HG02973 (cell line): Measurements from ENCODE around the gene SELENOO.

Experiments used
- ATAC-seq: cut with Tn5 transposase; IDR thresholded peaks from one replicate; pipeline ENCODE4 v1.9.1; 2021; ENCODE audit warnings: moderate library complexity; ENCODE audit not compliant: unreplicated experiment

SELENOO gene

DNA sequence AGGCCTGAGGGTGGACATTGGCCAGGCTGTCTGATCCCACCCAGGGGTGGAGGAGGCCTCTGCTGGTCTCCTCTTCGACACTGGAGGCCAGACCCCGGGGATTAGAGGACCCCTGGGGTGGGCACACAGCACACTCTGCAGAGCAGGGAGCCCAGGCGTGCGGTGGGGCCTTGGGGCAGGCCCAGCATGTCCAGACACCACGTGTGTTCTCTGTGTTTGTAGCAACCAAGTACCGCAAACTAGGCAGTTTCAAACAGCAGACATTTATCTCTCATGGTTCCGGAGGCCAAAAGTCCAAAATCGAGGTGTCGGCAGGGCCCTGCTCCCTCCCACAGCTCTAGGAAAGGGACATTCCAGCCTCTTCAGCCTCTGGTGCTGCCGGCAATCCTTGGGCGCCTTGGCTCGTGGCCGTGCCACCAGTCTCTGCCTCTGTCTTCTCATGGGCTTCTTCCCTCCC, 28.8 kb upstream of the SELENOO start:
- ATAC-seq = no peak

DNA sequence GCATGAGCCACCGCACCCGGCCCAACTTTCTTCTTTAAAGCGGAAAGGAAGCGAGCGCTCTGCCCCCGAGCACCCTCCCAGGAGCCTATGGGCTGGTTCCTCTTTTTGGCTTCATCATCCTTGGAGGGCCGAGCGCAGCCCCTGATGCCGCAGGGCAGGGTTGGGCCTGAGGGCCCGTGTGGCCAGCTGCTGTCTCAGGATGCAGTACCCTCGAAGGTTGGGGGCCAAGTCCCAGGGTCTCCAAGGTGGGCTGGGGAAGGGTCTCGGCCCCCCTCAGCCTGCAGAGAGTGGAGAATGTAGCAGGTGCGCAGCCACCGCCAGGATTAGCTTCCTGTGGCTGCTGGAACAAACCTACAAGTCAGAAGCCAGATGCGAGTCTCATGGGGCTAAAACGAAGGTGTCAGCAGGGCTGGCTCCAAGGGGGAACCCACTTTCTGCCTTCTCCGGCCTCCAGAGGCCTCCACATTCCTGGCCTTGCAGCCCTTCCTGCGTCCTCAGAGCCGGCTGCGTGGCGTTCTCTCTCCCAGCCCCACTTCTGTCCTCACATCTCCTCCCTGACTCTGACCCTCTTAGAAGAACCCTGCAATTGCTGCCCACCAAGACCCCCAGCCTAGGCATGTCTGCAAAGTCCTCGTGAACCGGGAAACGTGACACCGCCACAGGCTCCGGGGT, 27.4 kb upstream of the SELENOO start:
- no peak for ATAC-seq

DNA sequence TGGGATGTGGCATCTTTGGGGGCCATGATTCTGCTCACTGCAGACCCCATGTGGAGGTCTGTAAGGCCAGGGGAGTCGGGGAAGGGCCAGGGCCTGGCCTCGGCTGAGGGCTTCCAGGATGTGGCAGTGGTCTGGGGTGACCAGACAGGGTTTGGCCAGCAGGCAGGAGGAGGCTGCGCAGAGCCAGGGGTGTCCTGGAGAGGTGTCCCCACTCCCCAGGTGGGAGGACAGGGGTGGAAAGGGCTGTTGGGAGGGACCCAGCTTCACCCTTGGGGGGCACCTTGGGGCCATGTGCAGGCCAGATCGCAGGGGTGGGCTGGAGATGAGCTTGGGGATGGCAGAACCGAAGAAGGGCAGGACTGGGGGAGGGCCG, 26.8 kb upstream of the SELENOO start:
- ATAC-seq = no peak

DNA sequence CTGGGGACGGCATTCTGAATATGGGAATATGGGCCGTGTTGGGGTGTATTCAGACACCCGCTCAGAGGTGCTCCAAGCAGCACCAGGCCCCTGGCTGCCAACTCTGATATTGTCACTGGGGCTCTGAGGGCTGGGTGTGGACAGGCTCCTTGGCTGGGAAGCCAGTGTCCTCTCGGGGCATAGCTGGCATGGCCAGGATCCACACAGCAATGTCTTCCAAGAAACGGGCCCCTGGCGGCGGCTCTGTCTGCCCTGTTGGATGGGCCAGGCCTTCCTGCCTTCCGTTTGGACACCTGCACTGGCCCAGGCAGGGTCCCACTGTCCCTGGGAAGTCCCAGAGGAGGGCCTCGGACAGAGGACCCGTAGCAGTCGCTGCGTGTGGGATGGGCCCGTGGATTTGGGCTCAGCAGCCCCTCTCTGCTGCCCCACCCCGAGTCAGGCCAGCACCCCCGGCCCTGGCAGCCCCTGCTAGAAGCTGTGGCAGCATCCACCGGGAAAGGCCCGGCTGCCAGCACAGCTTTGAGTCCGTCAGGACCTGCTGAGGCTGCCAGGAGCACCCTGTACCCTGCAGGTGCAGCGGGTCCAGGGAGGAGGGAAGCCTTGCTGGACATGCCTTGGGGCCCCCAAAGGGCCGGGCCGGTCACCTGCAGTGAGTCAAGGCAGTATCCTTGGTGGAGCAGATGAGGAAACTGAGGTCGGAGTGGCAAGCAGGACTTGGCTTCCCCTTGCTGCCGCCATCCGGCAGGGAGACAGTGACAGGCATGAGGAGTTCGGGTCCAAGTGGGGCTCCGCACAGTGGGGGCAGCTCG, 26.2 kb upstream of the SELENOO start:
- ATAC-seq = no peak

DNA sequence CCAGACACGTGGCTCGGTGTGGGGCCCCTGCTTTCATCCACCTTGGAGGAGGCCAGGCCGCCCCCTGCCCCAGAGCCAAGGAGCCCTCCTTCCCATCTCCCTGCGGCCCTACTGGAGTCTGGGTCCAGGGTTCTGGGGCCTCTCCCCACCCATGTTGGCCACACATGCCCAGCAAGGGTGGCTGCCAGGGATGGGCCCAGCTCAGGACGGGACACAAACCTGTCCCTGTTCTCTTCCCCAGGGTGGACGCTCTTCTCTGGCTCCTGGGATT, 25.7 kb upstream of the SELENOO start:
- no peak for ATAC-seq

DNA sequence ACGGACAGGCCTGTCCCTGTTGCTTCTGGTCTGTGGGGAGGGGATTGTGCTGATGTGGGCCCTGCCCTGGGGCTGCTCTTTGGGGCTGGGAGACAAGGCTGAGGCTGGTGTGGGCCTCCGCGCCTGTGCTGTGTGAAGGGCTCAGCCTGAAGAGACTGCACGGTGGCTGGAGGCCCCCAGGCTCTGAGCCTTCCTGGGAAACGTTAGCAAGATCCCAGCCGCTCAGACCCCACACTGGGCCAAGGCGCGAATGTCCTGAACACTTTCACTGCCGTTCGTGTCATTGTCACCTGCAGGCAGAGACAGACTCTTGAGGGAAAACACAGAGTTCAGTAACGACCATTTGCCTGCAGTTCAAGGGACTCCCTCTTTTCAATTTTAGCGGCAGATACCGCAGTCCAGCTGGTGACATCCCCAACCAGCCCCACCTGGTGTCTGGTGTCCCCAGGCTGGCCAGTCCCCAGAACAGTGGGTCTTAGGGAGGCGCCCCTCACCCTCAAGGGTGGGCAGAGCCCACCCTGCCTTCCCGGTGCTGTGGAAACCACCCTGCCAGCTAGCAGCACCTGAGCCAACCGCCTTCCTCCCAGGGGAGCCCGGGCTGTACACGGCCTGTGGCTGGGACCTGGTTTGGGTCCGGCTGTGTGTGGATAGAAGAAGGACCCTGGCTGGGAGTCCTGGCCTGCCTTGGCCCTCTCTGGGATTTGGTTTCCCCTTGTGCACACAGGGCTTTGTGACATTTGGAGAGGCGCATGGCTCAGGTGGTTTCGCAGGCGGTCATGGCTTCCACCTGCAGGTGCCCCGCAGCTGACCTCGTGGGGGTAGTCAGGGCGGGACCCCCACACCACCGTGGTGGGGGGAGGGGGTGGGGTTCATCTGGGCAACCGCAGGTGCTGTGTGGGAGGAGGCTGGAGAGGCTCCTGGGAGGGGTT, 24.6 kb upstream of the SELENOO start:
- ATAC-seq = no peak

DNA sequence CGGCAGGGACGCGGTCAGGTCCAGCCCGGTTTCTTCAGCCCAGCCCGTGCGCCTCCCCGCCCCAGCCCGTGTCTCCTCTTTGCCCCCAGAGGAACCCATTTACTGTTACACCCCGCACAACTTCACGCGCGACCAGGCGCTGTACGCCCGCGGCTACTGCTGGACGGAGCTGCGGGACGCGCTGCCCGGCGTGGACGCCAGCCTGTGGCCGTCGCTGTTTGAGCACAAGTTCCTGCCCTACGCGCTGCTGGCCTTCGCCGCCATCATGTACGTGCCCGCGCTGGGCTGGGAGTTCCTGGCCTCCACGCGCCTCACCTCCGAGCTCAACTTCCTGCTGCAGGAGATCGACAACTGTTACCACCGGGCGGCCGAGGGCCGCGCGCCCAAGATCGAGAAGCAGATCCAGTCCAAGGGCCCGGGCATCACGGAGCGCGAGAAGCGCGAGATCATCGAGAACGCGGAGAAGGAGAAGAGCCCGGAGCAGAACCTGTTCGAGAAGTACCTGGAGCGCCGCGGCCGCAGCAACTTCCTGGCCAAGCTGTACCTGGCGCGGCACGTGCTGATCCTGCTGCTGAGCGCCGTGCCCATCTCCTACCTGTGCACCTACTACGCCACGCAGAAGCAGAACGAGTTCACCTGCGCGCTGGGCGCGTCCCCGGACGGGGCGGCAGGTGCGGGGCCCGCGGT, 23.8 kb upstream of the SELENOO start:
- no peak for ATAC-seq

DNA sequence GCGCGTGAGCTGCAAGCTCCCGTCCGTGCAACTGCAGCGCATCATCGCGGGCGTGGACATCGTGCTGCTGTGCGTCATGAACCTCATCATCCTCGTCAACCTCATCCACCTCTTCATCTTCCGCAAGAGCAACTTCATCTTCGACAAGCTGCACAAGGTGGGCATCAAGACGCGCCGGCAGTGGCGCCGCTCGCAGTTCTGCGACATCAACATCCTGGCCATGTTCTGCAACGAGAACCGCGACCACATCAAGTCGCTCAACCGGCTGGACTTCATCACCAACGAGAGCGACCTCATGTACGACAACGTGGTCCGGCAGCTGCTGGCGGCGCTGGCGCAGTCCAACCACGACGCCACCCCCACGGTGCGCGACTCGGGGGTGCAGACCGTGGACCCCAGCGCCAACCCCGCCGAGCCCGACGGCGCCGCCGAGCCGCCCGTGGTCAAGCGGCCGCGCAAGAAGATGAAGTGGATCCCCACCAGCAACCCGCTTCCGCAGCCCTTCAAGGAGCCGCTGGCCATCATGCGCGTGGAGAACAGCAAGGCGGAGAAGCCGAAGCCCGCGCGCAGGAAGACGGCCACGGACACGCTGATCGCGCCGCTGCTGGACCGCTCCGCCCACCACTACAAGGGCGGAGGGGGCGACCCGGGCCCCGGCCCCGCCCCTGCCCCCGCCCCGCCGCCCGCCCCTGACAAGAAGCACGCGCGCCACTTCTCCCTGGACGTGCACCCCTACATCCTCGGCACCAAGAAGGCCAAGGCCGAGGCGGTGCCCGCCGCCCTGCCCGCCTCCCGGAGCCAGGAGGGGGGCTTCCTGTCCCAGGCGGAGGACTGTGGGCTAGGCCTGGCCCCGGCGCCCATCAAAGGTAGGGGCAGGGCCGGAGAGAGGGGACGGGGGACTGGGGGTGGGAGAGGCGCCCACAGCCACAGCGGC, 23.0 kb upstream of the SELENOO start:
- no peak for ATAC-seq

DNA sequence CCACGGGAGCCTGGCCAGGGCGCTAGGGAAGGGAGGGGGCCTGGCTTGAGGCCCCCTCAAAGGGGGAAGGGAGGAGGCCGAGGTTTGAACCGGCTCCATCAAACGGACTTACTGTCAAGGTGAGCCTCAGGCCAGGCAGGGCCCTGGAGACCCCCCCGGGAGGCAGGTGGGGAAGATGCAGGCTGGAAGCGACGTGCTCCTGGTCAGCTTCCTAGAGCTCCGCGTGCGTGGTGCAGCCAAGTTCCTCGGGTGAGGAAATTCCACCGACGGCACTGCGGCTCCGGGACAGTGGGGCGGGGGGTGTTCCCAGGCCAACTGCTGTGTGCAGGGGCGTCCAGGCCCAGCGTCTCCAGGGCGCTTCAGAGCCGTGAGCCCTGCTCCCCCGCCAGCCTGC, 22.3 kb upstream of the SELENOO start:
- no peak for ATAC-seq

DNA sequence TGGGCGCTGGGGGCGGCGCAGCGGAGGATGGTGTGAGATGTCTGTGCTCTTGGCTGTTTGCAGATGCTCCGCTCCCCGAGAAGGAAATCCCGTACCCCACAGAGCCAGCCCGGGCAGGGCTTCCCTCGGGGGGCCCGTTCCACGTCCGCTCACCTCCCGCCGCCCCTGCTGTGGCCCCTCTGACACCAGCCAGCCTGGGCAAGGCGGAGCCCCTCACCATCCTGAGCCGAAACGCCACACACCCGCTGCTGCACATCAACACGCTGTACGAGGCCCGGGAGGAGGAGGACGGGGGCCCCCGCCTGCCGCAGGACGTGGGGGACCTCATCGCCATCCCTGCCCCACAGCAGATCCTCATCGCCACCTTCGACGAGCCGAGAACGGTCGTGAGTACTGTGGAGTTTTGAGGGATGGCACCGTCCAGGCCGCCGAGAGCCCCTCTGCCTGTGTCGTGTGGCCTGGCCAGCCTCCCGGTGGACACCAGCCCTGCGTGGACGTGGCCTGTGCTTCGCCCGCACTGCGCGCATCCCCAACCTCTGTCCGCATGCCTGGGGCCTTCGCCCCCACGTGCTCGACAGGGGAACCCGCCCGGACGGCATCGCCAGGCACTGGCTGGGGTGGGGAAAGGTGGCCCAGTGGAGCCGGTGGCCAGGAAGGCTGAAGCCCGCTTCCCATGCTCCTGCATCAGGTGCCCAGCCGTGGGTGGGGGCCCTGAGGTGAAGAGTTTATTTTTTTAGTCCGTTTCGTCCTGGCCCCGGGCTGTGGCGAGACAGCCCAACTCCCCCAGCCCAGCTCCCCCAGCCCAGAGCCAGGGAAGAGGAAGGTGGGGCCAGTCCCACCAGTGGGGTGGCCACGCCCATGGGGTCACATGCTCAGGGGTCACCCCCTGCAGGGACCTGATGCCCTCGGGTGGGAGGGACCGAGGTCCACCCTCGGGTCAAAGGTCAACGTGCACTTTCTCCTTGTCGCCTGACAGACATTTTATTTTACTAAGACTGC, 21.6 kb upstream of the SELENOO start:
- ATAC-seq = no peak

DNA sequence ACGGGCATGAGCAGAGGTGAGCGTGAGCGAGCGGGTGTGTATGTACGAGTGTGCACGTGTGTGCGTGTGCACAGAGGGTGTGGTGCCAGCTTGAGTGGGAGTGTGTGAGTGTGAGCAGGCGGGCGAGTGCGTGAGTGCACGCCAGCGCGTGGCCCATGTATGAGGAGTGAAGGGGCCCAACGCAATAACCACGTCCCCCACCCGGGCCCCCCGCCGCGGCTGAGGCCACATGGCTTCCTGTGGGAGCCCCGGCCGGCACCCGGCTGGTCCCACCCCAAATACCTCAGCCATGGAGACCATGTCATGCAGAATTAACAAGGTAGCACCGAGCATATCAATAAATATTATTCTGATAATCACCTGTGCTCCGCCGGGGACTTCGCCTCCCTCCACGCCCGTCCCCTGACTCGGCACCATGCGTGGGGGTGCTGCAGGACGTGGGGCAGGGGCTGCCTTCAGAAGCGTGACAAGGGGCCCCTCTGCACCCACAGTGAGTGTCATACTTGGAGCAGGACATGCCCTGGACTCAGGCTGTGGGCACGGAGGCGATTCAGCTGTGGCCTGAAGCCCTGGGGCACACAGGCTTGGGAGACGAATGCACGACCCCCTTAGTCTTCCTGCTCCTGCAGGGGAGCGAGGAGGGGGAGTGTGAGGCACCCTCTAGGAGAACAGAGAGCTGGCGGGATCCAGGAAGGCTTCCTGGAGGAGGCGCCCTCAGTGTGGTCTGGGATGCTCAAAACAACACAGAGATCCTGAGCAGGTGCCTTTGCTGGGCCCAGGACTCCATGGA, 20.7 kb upstream of the SELENOO start:
- ATAC-seq = no peak

DNA sequence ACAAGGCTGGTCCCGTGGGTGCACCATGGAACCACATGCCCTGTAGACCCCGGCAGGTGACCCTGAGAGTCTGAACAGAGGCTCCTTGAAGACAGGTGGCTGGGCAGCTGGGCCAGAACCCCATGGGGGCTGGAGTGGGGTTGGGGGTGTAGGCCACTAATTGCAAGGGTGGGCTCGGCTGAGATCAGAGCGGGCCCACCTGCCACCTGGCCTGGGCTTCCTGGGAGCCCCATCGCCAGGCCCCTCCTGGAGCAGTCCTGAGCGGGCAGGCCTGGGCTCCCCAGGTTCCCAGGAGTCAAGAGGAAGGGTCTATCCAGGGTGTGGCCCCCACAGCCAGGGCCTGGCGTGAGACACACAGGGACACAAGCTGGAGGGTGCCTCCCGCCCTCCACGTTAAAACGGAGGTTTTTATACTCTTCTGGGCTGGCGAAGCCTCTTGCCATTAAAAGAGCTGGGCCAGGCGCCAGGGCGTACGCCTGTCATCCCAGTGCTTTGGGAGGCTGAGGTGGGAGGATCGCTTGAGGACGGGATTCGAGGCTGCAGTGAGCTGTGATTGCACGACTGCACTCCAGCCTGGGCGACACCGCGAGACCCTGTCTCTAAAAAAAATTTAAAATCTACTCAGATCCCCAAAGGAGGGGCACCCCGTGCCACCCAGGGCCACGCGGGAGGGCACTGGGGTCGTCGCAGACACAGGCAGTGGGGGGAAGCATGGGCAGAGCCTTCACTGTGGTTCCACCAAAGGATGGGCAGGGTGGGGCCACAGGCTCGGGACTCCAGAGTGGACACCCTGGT, 19.9 kb upstream of the SELENOO start:
- no peak for ATAC-seq

DNA sequence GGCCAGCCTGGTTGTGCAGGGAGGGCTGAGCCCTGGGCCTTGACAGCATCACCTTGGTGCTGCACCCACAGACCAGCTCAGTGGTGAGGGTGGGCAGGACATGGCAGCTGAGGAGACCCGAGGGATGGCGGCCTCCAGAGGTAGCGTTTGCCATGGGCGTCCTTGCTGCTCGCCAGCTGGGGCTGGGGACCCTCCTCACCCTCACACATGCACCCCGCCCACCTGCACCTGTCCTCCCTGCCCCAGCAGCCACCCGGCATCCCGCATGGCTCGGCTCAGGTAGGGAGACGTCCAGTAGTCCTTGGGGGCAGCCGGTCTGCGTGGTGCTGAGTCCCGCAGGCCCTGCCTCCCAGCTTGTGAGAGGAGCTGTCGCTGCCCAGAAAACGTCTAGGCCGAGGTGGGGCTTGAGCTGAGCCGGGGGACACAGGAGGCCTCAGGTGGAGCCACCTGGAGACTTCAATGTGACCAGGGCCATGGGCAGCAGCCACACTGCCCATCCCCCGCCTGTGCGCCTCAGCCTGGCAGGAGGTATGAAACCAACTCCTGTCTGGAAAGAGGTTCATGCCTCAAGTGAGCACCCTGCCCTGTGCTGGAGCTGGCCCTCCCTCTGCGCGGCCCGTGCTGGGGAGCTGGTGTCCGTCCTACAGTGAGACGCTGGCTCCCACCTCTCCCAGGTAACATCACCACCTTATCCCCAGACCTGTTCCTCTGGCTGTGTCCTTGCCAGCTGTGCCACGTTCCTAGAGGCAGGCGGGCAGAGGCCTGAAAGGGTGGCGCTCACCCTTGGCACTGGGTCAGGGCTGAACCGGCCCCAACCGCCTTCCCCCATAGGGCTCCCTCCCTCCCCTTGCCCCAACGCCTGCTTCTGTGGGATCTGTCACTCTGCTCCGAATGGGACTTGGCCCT, 18.4 kb upstream of the SELENOO start:
- no peak for ATAC-seq

DNA sequence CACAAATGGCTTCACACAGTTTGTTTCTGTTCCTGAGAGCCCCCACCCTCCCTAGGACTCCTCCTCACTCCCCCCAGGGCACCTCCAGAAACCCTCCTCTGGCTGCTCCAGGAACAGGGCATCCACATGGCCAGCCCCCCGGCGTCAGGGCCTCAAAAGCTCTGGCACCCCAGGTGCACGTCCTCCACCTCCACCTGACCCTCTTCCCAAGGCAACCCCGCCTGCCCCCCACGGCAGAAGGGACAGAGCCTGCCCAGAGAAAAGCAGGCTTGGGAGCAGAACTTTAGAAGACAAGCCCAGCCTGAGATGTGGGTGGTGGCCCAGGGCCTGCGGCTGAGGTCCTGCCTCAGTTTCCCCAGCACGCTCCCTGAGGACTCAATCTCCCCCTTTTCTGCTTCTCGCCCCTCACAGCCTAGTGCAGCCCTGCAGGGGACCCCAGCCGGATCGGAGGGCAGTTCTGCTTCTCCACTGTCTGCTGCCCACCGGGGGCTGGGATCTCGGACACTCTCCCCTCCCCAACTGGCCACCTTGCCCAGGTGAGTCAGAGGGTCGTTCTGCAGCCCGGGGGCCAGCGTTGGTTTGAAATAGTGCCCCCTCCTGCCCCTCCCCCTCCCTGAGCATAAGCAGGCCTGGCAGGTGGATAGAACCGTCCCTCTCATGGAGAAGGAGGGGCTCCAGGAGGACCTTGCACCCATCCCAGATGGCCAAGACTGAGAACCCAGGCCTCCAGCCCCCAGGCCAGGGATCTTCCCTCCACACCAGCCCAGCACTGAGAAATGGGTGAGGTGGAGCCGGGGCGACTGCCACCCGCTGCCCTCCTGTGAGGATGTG, 17.5 kb upstream of the SELENOO start:
- no peak for ATAC-seq
